HG02870 (cell line): ENCODE results near the gene KLRK1.
A peak's percentile ranks its signal among the peaks of the same experiment; 100 is the strongest.
"Not testable (repeated sequence)": the region's sequence is repeated elsewhere in the genome, so short reads cannot be mapped to it uniquely, and the experiment has no call there.

Source experiments
- ATAC-seq: cut with Tn5 transposase; IDR thresholded peaks from one replicate; pipeline ENCODE4 v1.9.1; 2021; ENCODE audit warnings: mild to moderate bottlenecking, moderate library complexity; ENCODE audit not compliant: unreplicated experiment

The KLRK1 gene

DNA sequence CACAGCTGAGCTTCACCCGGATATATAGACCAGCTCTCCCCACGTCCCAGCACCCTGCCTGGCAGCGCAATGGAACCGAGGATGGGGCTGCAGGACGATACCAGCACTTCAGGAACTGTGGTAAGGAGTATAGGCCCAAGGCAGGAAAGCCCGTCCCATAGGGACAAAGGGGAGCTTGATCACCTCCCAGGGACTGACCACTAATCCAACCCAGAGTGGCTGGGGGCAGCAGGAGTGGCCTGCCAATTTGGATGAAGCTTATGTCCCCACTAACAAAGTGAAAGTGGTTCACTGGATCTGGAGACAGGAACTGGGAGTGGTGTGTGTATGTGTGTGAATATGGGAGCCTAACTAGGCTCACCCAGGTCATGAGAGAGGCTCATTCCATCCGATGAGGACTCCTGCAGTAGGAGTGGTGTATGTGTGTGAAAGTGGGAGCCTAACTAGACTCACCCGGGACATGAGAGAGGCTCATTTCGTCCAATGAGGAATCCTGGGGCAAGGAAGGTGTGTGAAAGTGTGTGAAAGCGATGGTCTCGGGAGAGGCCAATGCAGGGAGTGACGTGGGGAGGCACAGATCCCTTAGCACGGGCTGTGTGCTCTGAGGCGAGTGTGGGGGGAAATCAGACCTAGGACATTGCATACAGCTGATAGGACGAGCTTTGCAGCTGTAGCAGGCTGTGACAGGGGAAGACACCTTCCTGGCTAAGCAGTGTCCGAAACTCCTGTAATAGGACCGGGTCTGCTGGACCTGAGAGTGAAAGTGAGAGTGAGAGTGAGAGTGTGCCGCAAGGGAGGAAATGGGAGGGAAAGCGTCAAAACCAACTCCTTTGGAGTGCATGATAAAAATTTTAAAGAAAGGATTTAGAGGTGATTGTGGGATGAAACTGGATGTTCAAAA lies 25.7 kb downstream of the KLRK1 start:
- ATAC-seq = peak; percentile 91

GRCh38 chr12:10363658-10363913 lies 26.3 kb downstream of the KLRK1 start:
- no peak for ATAC-seq

DNA sequence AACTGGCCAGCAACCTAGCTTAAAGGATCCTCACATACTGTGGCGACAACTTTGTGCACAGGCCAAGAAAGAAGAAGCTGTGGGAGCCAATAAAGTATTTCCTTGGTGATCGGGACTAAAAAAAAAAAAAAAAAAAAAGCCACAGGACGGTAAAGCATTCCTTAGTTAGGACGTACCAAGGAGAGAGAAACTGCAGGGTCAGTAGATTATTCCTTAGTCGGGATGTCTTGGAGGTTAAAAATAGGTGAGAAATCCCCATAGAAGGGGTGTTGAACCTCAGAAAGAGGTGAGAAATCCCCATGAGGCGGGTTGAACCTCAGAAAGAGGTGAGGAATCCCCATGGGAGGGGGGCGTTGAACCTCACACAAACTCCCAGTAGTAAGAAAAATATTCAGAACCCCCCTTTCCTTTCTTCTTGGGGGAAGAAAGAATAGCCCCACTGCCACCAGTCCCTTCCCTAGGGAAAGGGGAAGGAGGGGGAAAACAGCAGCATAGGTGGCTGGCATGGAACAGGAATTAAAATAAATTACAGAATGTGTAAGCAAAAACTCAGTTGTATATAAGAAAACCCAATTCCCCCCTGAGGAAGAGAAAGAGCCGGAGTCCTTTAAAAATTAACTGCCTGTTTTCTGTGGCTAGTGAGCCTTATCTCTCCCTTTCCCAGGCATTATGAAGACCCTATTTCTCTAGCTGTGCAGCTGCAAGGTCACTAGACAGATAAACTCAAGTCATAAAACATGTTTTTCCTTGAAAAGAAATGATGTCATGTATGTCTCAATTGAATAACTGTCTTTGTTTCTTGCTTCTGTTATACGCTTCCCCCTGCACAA lies 26.8 kb downstream of the KLRK1 start:
- no peak for ATAC-seq

DNA sequence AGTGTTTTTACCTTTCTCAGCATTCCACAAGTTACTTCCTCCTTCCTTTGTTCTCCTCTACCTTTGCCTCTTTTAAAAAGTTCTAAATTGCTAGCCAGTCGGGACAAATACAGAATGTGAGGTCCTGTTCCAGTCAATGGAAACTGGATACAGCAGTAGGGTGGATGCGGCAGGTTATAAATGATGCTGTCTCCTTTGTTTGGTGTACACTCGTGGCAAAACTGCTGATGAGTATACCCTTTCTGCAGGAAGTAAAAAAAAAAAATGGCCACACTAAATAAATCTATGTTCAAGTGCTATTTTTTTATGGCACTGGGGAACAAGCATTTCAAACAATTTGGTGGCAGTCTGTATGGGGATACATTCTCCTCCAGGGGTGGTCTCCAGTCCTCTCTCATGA lies 27.5 kb downstream of the KLRK1 start:
- ATAC-seq = no peak

GRCh38 chr12:10361622-10362021 lies 28.2 kb downstream of the KLRK1 start:
- ATAC-seq = no peak

DNA sequence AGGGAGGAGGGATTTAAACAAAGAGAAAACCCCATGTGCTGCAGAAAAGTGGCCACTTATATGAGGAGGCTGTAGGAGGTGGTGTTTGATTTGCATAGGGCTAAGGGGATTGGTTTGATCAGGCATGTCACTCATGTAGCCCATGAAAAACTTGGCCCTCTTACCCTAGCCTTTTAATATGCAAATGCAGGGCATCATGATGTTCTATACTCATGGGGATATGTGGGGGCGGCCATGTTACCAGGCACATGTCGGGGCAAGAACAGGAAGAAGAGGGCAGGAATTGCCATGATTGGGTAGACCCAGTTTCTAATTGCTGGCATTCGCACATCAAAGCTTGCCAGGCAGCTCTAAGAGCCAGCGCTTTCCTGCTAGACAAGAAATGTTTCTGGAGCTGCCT lies 28.8 kb downstream of the KLRK1 start:
- no peak for ATAC-seq

DNA sequence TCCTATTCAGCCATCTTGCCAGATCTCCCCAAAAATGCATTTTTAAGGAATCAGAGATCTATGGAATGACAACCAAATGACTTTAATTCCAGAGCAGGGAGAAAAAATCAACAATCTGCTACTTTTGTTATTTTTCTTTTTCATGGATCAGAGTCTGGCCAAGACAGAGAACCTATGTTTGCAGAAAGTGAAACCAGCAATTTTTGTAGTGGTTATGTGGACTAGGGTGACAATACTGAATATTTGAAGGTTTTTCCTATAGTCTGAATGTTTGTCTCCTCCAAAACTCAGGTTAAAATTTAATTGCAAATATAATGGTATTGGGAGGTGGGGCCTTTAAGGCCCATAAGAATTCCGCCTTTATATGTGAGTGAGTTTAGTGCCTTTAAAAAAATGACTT lies 30.9 kb downstream of the KLRK1 start:
- no peak for ATAC-seq

DNA sequence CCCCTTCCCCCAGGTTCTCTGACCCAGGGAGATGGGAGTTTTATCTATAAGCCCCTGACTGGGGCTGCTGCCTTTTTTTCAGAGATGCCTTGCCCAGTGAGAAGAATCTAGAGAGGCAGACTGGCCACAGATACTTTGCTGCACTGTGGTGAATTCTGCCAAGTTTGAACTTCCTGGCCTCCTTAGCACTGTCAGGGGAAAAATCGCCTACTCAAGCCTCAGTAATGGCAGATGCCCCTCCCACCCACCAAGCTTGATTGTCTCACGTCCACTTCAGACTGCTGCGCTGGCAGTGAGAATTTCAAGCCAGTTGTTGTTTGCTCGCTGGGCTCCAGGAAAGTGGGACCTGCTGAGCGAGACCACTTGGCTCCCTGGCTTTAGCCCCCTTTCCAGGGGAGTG lies 31.7 kb downstream of the KLRK1 start:
- ATAC-seq = no peak

DNA sequence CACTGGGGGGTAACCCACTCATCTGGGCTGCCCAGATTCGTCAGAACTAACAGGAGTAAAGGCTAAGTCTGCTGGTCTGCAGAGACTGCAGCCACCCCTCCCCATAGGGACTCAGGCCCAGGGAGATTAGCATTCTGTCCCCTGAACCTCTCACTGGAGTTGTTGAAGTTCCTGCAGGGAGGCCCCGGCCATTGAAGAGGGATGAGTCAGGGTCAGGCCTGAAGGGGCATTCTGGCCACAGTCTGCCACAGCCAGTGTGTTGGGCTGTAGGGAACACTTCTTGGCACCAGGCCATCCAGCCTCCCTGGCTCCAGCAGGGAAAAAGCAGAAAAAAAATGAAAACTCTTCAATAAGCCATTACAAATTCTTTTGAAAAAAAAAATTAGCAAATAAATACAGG lies 35.3 kb downstream of the KLRK1 start:
- ATAC-seq = no peak

DNA sequence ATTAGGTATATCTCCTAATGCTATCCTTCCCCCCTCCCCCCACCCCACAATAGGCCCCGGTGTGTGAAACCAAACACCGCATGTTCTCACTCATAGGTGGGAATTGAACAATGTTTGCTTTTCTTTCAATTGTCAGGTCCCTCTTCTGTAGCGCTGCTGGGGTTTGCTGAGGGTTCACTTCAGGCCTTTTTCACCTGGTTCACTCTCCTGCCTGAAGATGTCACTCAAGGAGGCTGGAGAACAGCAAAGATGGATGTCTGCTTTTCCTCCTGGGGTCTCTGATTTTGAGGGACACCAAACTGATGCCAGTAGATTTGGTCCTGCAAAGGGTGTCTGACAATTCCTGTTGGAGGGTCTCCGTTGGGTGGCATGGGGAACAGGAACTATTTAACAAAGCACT lies 35.8 kb downstream of the KLRK1 start:
- ATAC-seq = no peak

GRCh38 chr12:10351457-10351856 lies 38.4 kb downstream of the KLRK1 start:
- ATAC-seq = not testable (repeated sequence)

DNA sequence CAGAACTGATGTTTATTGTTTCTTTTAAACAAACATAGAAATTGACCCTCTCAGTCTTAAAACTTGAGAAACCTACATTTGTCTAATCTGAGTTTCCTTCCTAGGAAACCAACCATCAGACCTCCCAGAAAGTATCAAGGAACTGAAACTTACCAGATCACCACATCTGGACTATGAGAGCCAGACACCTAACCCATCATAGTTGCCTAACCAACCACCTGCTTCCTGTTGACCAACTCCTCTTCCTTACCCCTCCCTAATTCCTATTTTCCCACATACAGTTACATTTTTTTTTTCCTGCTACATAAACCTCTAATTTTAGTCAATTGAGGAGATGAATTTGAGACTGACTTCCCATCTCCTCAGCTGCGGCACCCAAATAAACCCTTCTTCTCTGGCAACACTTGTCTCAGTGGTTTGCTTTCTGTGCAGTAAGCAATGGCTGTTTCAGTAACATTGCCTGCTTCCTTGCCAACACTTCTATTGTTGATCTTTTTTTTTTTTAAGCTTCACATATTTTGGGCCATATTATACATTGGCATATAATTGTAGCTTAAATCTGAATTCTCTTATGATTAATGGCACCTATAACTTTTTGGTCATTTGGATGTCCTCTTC lies 47.8 kb downstream of the KLRK1 start:
- ATAC-seq = no peak

DNA sequence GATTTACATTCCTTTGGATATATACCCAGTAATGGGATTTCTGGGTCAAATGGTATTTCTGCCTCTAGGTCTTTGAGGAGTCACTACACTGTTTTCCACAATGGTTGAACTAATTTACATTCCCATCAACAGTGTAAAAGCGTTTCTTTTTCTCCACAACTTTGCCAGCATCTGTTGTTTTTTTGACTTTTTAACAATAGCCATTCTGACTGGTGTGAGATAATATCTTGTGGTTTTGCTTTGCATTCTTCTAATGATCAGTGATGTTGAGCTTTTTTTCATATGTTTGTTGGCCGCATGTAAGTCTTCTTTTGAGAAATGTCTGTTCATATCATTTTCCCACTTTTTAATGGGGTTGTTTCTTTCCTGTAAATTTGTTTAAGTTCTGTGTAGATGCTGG lies 48.9 kb downstream of the KLRK1 start:
- ATAC-seq = not testable (repeated sequence)

DNA sequence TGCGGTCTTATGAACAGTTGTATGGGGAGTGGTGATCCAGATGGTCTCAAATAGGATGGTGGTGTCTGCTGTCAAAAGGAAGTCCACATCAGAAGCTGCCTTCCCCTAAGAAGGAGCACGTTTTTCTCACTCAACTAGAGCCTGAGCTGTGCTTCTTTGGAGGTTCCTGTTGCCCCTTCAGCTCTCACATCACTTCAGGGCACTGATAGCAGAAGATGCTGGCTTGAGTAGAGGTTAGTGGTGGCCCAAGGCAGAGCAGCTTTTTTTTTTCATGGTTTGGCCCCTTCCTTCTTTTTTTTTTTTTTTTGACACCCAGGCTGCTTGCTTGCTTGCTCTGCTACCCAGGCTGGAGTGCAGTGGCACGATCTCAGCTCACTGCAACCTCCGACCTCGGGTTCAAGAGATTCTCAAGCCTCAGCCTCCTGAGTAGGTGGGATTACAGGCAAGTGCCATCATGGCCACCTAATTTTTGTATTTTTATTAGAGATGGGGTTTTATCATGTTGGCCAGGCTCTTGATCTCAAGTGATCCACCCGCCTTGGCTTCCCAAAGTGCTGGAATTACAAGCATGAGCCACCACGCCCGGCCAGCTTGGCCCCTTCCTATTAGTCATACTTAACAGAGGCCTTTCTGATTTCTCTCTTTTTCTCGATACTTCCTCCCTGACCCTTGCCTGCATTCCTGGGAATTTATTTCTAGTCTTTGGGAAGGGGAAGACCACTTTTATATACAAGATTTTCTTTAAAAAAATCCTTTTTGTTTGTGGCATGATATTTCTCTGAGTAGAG lies 50.6 kb downstream of the KLRK1 start:
- no peak for ATAC-seq

- not testable (repeated sequence) for ATAC-seq
Observed at GRCh38 chr12:10338470-10338869, 51.4 kb downstream of the KLRK1 start.

DNA sequence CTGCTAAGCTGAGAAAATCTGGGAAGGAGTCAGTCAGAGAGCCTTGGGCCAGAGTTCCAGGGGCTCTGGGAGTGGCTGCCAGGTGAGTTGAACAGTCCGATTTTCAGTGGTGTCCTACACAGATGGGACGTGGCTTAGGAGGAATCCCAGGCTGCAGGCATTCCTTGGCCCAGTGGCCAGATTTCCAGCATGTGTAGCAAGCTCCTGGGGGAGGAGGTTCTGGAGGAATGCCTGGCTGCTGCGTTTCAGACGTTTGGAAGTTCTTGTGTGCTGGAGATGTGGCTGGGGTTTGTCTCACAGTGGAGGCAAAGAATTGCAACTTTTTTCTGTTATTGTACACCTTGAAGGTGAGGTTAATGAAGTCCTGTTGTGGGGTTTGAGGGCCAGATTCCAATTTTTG lies 53.6 kb downstream of the KLRK1 start:
- ATAC-seq = not testable (repeated sequence)

DNA sequence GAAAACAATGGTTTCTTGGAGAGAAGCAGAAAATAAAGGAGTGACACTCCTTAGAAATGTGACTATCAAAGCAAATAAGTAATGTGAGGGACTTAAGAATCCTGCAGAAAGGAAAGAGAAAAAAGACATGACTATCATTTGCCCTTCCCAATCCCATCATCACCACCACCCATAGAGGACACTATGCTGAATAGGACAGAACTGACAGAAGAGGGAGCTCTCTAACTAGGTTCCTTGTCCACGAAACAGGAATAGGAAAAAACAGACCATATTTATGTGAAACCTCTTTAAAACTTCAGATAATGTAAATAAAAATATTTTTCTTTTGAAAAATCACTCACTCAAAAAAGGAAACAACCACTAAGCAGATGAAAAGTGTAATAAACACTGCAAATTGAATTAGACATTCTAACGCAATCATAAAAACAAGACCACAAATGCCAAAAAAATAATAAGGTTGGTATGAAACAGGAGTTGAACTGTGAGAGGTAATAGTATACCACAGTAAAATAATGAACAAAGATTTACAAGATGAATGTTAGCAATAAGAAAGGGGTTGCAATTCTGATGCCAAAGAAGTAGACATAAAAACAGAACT lies 58.1 kb downstream of the KLRK1 start:
- ATAC-seq = no peak

DNA sequence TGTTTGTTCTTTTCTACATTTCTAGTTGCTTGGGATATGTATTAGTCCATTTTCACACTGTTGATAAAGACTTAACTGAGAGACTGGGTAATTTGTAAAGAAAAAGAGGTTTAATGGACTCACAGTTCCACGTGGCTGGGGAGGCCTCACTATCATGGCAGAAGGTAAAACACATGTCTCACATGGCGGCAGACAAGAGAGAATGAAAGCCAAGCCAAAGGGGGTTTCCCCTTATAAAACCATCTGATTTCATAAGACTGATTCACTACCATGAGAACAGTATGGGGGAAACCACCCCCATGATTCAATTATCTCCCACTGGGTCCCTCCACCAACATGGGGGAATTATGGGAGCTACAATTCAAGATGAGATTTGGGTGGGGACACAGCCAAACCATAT lies 61.1 kb downstream of the KLRK1 start:
- not testable (repeated sequence) for ATAC-seq
